Neural cell (in vitro differentiated cells): ENCODE data around the gene FBXW8.

Experiments
- CTCF ChIP-seq: fragments of 450-650 bp; IDR thresholded peaks from 2 replicates; pipeline ENCODE4 v1.5.1; 2014; ENCODE audit warnings: antibody characterized with exemption, mild to moderate bottlenecking, moderate library complexity; ENCODE audit not compliant: poor library complexity, severe bottlenecking
- EP300 ChIP-seq: fragments of 450-650 bp; conservative IDR thresholded peaks from 2 replicates; pipeline ENCODE4 v1.6.1; 2014; ENCODE audit warnings: antibody characterized with exemption, mild to moderate bottlenecking, moderate library complexity; ENCODE audit not compliant: poor library complexity, severe bottlenecking
- MXI1 ChIP-seq: fragments of 450-650 bp; conservative IDR thresholded peaks from 2 replicates; pipeline ENCODE4 v1.6.1; 2014; ENCODE audit warnings: antibody characterized with exemption, mild to moderate bottlenecking; ENCODE audit not compliant: poor library complexity, severe bottlenecking
- POLR2AphosphoS5 ChIP-seq: IDR thresholded peaks from 2 replicates; pipeline ENCODE4 v1.6.1; 2012
- RAD21 ChIP-seq: fragments of 450-650 bp; conservative IDR thresholded peaks from 2 replicates; pipeline ENCODE4 v1.6.1; 2014; ENCODE audit warnings: antibody characterized with exemption, mild to moderate bottlenecking, moderate library complexity
- TF ChIP-seq, protein P1 (sequence below): IDR thresholded peaks from 2 replicates; pipeline ENCODE4 v1.6.1; 2012; ENCODE audit warnings: borderline replicate concordance

- TF ChIP-seq, protein P1, sequence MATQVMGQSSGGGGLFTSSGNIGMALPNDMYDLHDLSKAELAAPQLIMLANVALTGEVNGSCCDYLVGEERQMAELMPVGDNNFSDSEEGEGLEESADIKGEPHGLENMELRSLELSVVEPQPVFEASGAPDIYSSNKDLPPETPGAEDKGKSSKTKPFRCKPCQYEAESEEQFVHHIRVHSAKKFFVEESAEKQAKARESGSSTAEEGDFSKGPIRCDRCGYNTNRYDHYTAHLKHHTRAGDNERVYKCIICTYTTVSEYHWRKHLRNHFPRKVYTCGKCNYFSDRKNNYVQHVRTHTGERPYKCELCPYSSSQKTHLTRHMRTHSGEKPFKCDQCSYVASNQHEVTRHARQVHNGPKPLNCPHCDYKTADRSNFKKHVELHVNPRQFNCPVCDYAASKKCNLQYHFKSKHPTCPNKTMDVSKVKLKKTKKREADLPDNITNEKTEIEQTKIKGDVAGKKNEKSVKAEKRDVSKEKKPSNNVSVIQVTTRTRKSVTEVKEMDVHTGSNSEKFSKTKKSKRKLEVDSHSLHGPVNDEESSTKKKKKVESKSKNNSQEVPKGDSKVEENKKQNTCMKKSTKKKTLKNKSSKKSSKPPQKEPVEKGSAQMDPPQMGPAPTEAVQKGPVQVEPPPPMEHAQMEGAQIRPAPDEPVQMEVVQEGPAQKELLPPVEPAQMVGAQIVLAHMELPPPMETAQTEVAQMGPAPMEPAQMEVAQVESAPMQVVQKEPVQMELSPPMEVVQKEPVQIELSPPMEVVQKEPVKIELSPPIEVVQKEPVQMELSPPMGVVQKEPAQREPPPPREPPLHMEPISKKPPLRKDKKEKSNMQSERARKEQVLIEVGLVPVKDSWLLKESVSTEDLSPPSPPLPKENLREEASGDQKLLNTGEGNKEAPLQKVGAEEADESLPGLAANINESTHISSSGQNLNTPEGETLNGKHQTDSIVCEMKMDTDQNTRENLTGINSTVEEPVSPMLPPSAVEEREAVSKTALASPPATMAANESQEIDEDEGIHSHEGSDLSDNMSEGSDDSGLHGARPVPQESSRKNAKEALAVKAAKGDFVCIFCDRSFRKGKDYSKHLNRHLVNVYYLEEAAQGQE = no peak
- TF ChIP-seq CTCF = no peak
- TF ChIP-seq POLR2AphosphoS5 = no peak
- TF ChIP-seq MXI1 = no peak
- no peak for TF ChIP-seq EP300
- no peak for TF ChIP-seq RAD21
Observed at GRCh38 chr12:116898669-116899068, 12.1 kb upstream of the FBXW8 start.
